CD4-positive, alpha-beta T cell (primary cell): Measurements from ENCODE around the gene PACSIN2. TPM values are rescaled to one million over a fixed set of nuclear protein-coding genes. Genes with fewer than 3 reads are reported as not detected.

Experiments
- ATAC-seq: fragments of 200-7000 bp; cut with Tn5 transposase; one replicate; pipeline ENCODE4 v1.10.0; 2022; ENCODE audit warnings: mild to moderate bottlenecking; ENCODE audit not compliant: poor library complexity
- CTCF ChIA-PET: fragments of 350-600 bp; sonication (Branson Sonifier 250); formaldehyde crosslinking; loops from one replicate; lab custom pipeline; 2021; ENCODE audit warnings: antibody characterized with exemption, inconsistent platforms; lab: Charles Lee
- POLR2A ChIA-PET: fragments of 350-600 bp; sonication (Branson Sonifier 250); formaldehyde crosslinking; loops from one replicate; lab custom pipeline; 2021; ENCODE audit warnings: antibody characterized with exemption, inconsistent platforms; lab: Charles Lee
- DNase-seq, 14 experiments: peaks; one replicate each; pipeline ENCODE4 v3.0.0-alpha.2; 2013 to 2020; ENCODE audit warnings: mixed read lengths in 2 of 14
- H3K27ac ChIP-seq, 2 donors: one replicate each; pipeline versions ENCODE4 v1.5.1 to v1.7.0; 2013; ENCODE audit warnings: low read length in 2 of 2, low read depth in 1 of 2, mild to moderate bottlenecking in 1 of 2
- H3K27me3 ChIP-seq, 2 experiments: 1 replicate in 1 of 2; 2 replicates in 1 of 2; pipeline versions ENCODE4 v1.6.1 to v1.7.0; 2013; ENCODE audit warnings: low read length in 2 of 2, control low read depth in 1 of 2, mild to moderate bottlenecking in 1 of 2, moderate library complexity in 1 of 2; ENCODE audit not compliant: insufficient read depth in 2 of 2, control insufficient read depth in 1 of 2
- H3K36me3 ChIP-seq: one replicate; pipeline ENCODE4 v1.6.1; 2013; ENCODE audit warnings: low read length, control low read depth; ENCODE audit not compliant: insufficient read depth
- H3K4me1 ChIP-seq: one replicate; pipeline ENCODE4 v1.6.1; 2013; ENCODE audit warnings: low read length, control low read depth; ENCODE audit not compliant: insufficient read depth
- H3K4me3 ChIP-seq: one replicate; pipeline ENCODE4 v1.5.1; 2013; ENCODE audit warnings: mild to moderate bottlenecking, low read length, moderate library complexity
- H3K9me3 ChIP-seq, 2 experiments: 1 replicate in 1 of 2; 2 replicates in 1 of 2; pipeline versions ENCODE4 v1.6.1 to v1.7.0; 2013; ENCODE audit warnings: low read length in 2 of 2, mild to moderate bottlenecking in 2 of 2, control low read depth in 1 of 2, moderate library complexity in 1 of 2; ENCODE audit not compliant: control insufficient read depth in 1 of 2, insufficient read depth in 1 of 2
- H3K27ac Mint-ChIP-seq: one replicate; pipeline ENCODE4 v1.8.0; 2020; ENCODE audit warnings: mixed read lengths
- H3K27me3 Mint-ChIP-seq: one replicate; pipeline ENCODE4 v1.8.0; 2021; ENCODE audit warnings: mixed read lengths
- H3K36me3 Mint-ChIP-seq: one replicate; pipeline ENCODE4 v1.8.0; 2021; ENCODE audit warnings: low read depth, mixed read lengths
- H3K4me1 Mint-ChIP-seq: one replicate; pipeline ENCODE4 v1.8.0; 2021; ENCODE audit warnings: low read depth, mixed read lengths
- H3K4me3 Mint-ChIP-seq: one replicate; pipeline ENCODE4 v1.8.0; 2020; ENCODE audit warnings: mild to moderate bottlenecking, mixed read lengths
- H3K9me3 Mint-ChIP-seq: one replicate; pipeline ENCODE4 v1.8.0; 2020; ENCODE audit warnings: mixed read lengths
- intact Hi-C, 2 experiments: fragments of 100-400 bp; cut with DNase I in 1 of 2; cut with micrococcal nuclease in 1 of 2; formaldehyde crosslinking; loops; one replicate each; pipeline versions ENCODE4 v1.15.1 to v1.9.0; 2023 to 2025; cut with DNase I, micrococcal nuclease
- total RNA-seq, 174 experiments: library from RNA in 2 of 174; stranded (reverse) in 2 of 174; gene quantifications; one replicate each; pipeline ENCODE4 v1.2.3 and lab custom pipeline; 2021 to 2026
- TF ChIP-seq, protein P1 (sequence below): fragments of 200-600 bp; IDR thresholded peaks from one replicate; pipeline ENCODE4 v1.8.0; 2022; ENCODE audit warnings: antibody characterized with exemption, mild to moderate bottlenecking

Gene PACSIN2
- total RNA-seq, 2 experiments from 2014 or later = 23.3 to 25.5 TPM

DNA sequence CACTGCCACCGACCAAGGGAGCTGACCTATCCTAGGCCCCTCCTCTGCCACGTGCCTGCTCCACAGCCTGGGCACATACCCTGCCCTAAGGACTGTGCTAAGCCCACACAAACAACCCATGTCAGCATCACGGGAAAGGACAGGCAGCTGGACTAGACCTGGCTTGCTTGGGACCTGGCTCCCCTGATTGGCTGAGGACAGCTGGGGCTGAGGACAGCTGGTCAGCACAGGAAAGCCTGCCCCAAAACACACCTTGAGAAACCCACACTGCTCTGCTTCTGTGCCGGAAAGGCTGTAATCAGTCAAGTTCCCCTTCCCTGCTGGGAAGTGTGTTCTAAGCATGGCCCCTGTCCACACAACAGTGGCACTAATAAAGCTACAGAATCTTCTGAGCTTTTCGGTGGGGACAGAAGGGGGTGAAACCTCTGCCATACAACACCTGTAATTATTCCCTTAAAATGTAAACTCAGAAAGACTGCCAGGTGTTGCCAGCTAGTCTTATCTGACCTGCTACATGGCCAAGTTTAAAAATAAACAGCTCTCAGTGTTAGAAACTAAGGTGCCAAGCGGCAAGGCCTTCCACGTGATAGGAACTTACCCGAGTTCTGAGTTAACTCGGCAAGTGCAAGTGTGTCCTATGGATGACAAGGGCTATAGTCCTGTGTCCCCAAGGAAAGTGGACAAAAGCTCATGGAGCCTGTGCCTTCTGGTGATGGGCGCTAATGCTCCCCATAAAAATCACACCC is 122.2 kb downstream of the PACSIN2 start:
- no peak overlapping the region for H3K4me3 ChIP-seq
- H3K4me3 Mint-ChIP-seq = no peak overlapping the region
- CTCF ChIA-PET = no interaction called here

DNA sequence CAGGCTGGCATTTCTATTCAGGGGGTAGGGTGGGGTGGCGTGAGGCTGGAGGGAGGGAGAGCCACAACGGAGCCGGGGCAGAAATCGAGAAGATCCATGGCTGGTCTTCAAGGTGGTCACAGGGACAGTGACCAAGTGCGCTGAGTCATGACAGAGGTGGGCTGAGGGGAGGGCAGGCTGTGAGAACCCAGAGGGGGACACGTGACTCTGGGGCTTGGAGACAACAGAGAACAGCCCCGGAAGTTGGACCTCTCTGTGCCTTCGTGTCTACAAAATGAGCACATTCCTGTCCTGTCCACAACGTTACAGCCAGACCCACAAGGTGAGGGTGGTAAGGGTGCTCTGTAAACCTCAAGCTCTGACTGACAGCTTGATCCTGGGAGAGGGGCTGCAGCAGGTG is 122.8 kb downstream of the PACSIN2 start:
- Mint-ChIP-seq H3K27me3 (no peaks in the 10 kb centered on the region), H3K9me3 (no peaks in the 10 kb centered on the region), H3K36me3 (peaks cover 45% of the 10 kb centered on the region), H3K4me3 (no peak overlapping the region), H3K4me1 (peaks cover 44% of the 10 kb centered on the region), H3K27ac (no peak overlapping the region)
- TF ChIP-seq, protein P1, sequence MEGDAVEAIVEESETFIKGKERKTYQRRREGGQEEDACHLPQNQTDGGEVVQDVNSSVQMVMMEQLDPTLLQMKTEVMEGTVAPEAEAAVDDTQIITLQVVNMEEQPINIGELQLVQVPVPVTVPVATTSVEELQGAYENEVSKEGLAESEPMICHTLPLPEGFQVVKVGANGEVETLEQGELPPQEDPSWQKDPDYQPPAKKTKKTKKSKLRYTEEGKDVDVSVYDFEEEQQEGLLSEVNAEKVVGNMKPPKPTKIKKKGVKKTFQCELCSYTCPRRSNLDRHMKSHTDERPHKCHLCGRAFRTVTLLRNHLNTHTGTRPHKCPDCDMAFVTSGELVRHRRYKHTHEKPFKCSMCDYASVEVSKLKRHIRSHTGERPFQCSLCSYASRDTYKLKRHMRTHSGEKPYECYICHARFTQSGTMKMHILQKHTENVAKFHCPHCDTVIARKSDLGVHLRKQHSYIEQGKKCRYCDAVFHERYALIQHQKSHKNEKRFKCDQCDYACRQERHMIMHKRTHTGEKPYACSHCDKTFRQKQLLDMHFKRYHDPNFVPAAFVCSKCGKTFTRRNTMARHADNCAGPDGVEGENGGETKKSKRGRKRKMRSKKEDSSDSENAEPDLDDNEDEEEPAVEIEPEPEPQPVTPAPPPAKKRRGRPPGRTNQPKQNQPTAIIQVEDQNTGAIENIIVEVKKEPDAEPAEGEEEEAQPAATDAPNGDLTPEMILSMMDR = no peak
- H3K27ac ChIP-seq = no peak overlapping the region
- ChIA-PET POLR2A (no interaction called here), CTCF (no interaction called here)
- H3K4me3 ChIP-seq = no peak overlapping the region
- H3K9me3 ChIP-seq = no peaks in the 10 kb centered on the region
- ATAC-seq = no peak
- peaks cover 50% of the 10 kb centered on the region for H3K4me1 ChIP-seq
- intact Hi-C loops = no loop called here
- H3K36me3 ChIP-seq = peaks cover 32% of the 10 kb centered on the region
- DNase-seq = no peak
- no peaks in the 10 kb centered on the region for H3K27me3 ChIP-seq

More for the DNA sequence above, 122.2 kb downstream of the PACSIN2 start:
- Histone ChIP-seq H3K4me1 (peaks cover 50% of the 10 kb centered on the region), H3K27me3 (no peaks in the 10 kb centered on the region), H3K27ac (no peak overlapping the region), H3K36me3 (peaks cover 26% of the 10 kb centered on the region), H3K9me3 (no peaks in the 10 kb centered on the region)
- Mint-ChIP-seq H3K4me1 (peaks cover 49% of the 10 kb centered on the region), H3K27ac (no peak overlapping the region), H3K36me3 (peaks cover 39% of the 10 kb centered on the region), H3K27me3 (no peaks in the 10 kb centered on the region), H3K9me3 (no peaks in the 10 kb centered on the region)
- POLR2A ChIA-PET = no interaction called here
- no peak for ATAC-seq
- TF ChIP-seq, protein P1 = no peak
- peak in 1 of 14 experiments; percentile 26 for DNase-seq
- intact Hi-C loops = no loop called here

DNA sequence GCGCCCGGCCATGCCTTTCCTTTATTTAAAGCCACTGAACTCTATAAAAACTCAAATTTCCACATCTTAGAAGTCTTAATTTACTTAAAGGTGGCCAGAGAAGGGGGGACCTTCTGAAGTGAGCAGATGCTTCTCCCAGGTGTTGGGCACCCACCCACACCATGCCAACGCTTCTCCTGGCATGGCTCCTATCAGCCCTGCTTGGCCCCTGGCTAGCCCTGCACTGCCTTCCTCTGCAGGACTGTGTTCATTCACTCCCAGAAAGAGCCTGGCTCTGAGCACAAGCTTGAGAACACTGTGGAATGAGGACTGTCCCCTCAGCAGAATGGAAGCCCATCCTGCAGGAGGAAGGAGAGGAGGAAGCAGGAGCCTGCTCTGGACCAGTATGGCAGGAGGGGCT is 123.3 kb downstream of the PACSIN2 start:
- no peaks in the 10 kb centered on the region for H3K9me3 Mint-ChIP-seq
- TF ChIP-seq, protein P1 = no peak
- H3K4me1 Mint-ChIP-seq = peaks cover 41% of the 10 kb centered on the region
- H3K4me3 Mint-ChIP-seq = no peak overlapping the region
- CTCF ChIA-PET = interaction anchor here (1.2 kb wide), 1 partner anchor 142 kb away, joined by 3 read pairs; no protein-coding TSS in a partner anchor
- Histone ChIP-seq H3K27ac (no peak overlapping the region), H3K4me1 (peaks cover 50% of the 10 kb centered on the region), H3K36me3 (peaks cover 36% of the 10 kb centered on the region), H3K27me3 (no peaks in the 10 kb centered on the region), H3K9me3 (no peaks in the 10 kb centered on the region), H3K4me3 (no peak overlapping the region)
- H3K27me3 Mint-ChIP-seq = no peaks in the 10 kb centered on the region
- intact Hi-C loops = no loop called here
- no peak for DNase-seq
- ATAC-seq = no peak
- peaks cover 45% of the 10 kb centered on the region for H3K36me3 Mint-ChIP-seq
- H3K27ac Mint-ChIP-seq = no peak overlapping the region
- POLR2A ChIA-PET = no interaction called here
